Stimulated activated naive CD8-positive, alpha-beta T cell treated with anti-CD3 and anti-CD28 coated beads, Interleukin-15, Interleukin-2, amounts not matched to agents 100 ng/mL and 50 ng/mL, for 24 hours (primary cell): ENCODE results near the gene EIPR1.

Source experiments
- H3K27ac Mint-ChIP-seq: one replicate; pipeline ENCODE4 v1.8.0; 2021; ENCODE audit warnings: mild to moderate bottlenecking, mixed read lengths
- H3K27me3 Mint-ChIP-seq: one replicate; pipeline ENCODE4 v1.8.0; 2021; ENCODE audit warnings: mixed read lengths
- H3K36me3 Mint-ChIP-seq: one replicate; pipeline ENCODE4 v1.8.0; 2021; ENCODE audit warnings: low read depth, mixed read lengths
- H3K4me1 Mint-ChIP-seq: one replicate; pipeline ENCODE4 v1.8.0; 2021; ENCODE audit warnings: low read depth, mixed read lengths
- H3K4me3 Mint-ChIP-seq: one replicate; pipeline ENCODE4 v1.8.0; 2021; ENCODE audit warnings: mild to moderate bottlenecking, mixed read lengths
- H3K9me3 Mint-ChIP-seq: one replicate; pipeline ENCODE4 v1.8.0; 2021; ENCODE audit warnings: mixed read lengths

EIPR1 gene

DNA sequence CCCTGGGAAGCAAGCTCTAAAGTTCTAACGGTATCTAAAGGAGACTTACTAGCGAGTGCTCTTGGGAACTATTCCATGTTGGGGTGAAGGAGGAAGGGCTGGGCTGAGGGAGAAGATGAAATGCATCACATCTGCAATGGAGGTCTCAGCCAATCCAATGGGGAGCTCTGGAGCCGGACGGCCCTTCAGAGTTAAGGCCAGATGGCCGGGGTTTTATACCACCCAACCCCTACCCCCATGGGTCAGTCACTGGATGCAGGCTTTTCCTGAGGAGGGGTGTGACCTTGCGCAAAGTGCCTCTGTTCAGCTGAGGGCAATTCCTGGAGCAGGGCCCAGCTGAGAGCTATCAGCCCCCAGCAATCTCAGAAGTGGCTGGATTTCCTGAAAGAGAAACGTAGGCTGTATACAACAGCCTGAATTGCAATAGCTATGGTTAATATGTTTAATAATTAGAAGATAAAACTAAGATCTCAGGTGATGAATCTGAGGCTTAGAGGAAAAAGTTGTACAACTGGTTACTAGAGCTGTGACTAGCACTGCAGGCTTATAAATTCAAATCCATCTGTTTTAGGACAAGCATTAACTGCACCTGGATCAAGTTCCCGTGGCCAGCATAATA lies 21.6 kb downstream of the EIPR1 start:
- H3K36me3 Mint-ChIP-seq: peaks cover 42% of the 10 kb centered on the region
- no peaks in the 10 kb centered on the region for H3K27me3 Mint-ChIP-seq
- no peak overlapping the region for H3K27ac Mint-ChIP-seq
- H3K9me3 Mint-ChIP-seq: peaks cover 4% of the 10 kb centered on the region
- peaks cover 10% of the 10 kb centered on the region for H3K4me1 Mint-ChIP-seq
- H3K4me3 Mint-ChIP-seq: no peak overlapping the region

DNA sequence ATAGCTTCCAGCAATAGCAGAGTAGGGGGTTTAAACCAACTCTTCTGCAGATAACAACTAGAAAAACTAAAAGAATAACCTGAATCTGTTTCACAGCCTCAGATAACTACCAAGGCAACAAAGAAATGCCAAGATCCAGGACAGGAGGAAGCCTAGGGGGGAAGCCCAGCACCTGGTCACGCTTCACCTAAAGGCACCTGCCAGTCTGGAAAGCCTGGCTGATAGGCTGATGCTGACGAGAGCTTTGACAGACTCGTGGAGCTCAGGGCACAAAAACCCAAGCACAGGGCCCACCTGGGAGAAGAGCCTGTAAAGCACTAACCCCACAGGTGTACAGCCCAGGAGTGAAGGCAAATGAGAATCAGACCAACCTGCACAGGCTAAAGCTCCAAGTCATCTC lies 22.6 kb downstream of the EIPR1 start:
- Mint-ChIP-seq H3K9me3 (peaks cover 12% of the 10 kb centered on the region), H3K27me3 (no peaks in the 10 kb centered on the region), H3K4me3 (no peak overlapping the region), H3K27ac (no peak overlapping the region), H3K4me1 (peaks cover 10% of the 10 kb centered on the region), H3K36me3 (peaks cover 53% of the 10 kb centered on the region)

DNA sequence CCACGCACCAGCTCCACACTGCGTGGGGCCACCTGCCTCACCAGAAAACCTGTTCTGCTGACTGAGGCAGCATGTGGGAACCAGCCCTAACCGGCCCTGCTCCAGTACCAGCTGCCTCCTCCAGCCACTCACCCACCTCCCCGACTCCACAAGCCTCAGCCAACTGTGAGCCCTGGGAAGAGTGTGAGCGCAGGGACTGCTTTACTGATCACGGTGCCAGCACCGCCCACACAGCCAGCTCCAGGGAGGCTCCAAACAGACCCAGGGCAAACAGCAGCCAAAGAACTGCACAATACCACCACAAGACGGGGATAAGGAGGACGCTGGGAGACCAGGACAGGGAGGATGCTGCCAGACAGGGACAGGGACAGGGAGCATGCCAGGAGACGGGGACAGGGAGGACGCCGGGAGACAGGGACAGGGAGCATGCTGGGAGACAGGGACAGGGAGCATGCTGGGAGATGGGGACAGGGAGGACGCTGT lies 28.4 kb downstream of the EIPR1 start:
- Mint-ChIP-seq H3K36me3 (peaks cover 71% of the 10 kb centered on the region), H3K27ac (no peak overlapping the region), H3K27me3 (no peaks in the 10 kb centered on the region)

DNA sequence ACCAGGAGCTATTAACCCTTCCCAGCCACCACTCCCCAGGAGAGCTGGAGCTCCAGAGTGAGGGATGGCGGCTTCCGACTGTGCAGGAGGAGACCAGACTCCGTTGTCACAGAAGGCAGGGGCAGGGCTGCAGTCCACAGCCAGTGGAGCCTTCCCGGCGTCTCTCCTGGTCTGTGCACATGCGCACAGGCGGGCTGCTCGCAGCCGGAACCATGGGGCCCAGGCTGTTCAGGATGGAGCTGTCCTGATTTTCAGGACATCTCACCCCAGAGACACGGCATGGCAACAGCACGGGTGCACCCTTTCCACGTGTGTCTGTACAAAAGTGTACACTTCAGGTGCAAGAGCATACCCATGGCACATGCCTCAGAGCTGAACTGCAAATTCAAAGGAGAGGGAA lies 28.9 kb downstream of the EIPR1 start:
- peaks cover 66% of the 10 kb centered on the region for H3K36me3 Mint-ChIP-seq
- H3K4me1 Mint-ChIP-seq: no peaks in the 10 kb centered on the region
- peaks cover 12% of the 10 kb centered on the region for H3K9me3 Mint-ChIP-seq
- no peak overlapping the region for H3K4me3 Mint-ChIP-seq
- H3K27me3 Mint-ChIP-seq: no peaks in the 10 kb centered on the region
- H3K27ac Mint-ChIP-seq: no peak overlapping the region

More for the DNA sequence above, 28.4 kb downstream of the EIPR1 start:
- peaks cover 12% of the 10 kb centered on the region for H3K9me3 Mint-ChIP-seq
- no peak overlapping the region for H3K4me3 Mint-ChIP-seq
- no peaks in the 10 kb centered on the region for H3K4me1 Mint-ChIP-seq

- Mint-ChIP-seq H3K27me3 (no peaks in the 10 kb centered on the region), H3K4me3 (no peak overlapping the region), H3K4me1 (no peaks in the 10 kb centered on the region), H3K9me3 (peaks cover 6% of the 10 kb centered on the region), H3K27ac (no peak overlapping the region), H3K36me3 (peaks cover 46% of the 10 kb centered on the region)
Observed at GRCh38 chr2:3345621-3346020, 32.0 kb downstream of the EIPR1 start.

GRCh38 chr2:3344897-3345296 lies 32.7 kb downstream of the EIPR1 start:
- no peaks in the 10 kb centered on the region for H3K27me3 Mint-ChIP-seq
- H3K4me3 Mint-ChIP-seq: no peak overlapping the region
- no peaks in the 10 kb centered on the region for H3K4me1 Mint-ChIP-seq
- no peak overlapping the region for H3K27ac Mint-ChIP-seq
- peaks cover 43% of the 10 kb centered on the region for H3K36me3 Mint-ChIP-seq
- H3K9me3 Mint-ChIP-seq: no peaks in the 10 kb centered on the region

GRCh38 chr2:3343012-3343411 lies 34.6 kb downstream of the EIPR1 start:
- H3K4me3 Mint-ChIP-seq: no peak overlapping the region
- H3K36me3 Mint-ChIP-seq: peaks cover 36% of the 10 kb centered on the region
- H3K27ac Mint-ChIP-seq: no peak overlapping the region
- H3K27me3 Mint-ChIP-seq: no peaks in the 10 kb centered on the region
- no peaks in the 10 kb centered on the region for H3K4me1 Mint-ChIP-seq
- H3K9me3 Mint-ChIP-seq: no peaks in the 10 kb centered on the region

- Mint-ChIP-seq H3K4me1 (no peaks in the 10 kb centered on the region), H3K27me3 (no peaks in the 10 kb centered on the region), H3K36me3 (peaks cover 35% of the 10 kb centered on the region), H3K9me3 (no peaks in the 10 kb centered on the region), H3K4me3 (no peak overlapping the region), H3K27ac (no peak overlapping the region)
Observed at GRCh38 chr2:3342324-3342723, 35.3 kb downstream of the EIPR1 start.

DNA sequence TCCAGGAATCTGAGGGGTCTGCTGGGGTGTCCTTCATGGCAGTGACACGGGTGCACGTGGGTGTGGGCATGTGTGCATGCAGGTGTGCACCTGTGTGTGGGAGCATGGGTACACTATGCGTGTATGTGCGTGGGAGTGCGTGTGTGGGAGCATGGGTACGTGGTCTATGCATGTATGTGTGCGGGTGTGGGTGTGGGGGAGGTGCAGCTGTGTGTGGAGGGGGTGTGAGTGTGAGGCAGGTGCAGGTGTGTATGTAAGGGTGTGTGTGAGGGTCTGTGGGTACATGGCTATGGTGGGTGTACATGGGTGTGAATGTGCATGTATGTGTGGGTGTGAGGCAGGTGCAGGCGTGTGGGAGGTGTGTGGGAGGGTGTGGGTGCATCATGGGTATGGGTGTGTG lies 36.3 kb downstream of the EIPR1 start:
- H3K4me1 Mint-ChIP-seq: no peaks in the 10 kb centered on the region
- H3K9me3 Mint-ChIP-seq: no peaks in the 10 kb centered on the region
- H3K36me3 Mint-ChIP-seq: peaks cover 25% of the 10 kb centered on the region
- no peaks in the 10 kb centered on the region for H3K27me3 Mint-ChIP-seq
- no peak overlapping the region for H3K4me3 Mint-ChIP-seq
- H3K27ac Mint-ChIP-seq: no peak overlapping the region

GRCh38 chr2:3340144-3340543 lies 37.5 kb downstream of the EIPR1 start:
- H3K4me3 Mint-ChIP-seq: no peak overlapping the region
- H3K36me3 Mint-ChIP-seq: peaks cover 31% of the 10 kb centered on the region
- no peaks in the 10 kb centered on the region for H3K4me1 Mint-ChIP-seq
- no peak overlapping the region for H3K27ac Mint-ChIP-seq
- H3K27me3 Mint-ChIP-seq: no peaks in the 10 kb centered on the region
- no peaks in the 10 kb centered on the region for H3K9me3 Mint-ChIP-seq

DNA sequence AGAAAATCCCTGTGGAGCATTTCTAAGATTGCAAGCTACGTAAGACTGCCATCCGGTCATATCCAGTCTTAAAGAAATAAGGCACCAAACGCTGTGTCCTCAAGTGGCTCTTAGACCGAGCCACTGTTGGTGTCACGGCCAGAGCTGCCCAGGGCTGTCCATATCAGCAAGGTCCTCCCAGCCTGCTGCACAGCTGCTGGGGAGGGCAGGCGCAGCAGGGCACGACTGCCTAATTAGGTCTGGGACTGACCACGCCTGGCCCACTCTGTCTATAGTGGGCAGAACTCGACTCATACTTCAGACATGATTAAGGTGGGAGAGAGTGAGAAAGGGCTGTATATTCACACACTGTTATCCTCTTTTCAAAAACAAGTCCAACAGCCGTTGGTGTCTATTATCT lies 39.3 kb downstream of the EIPR1 start:
- no peaks in the 10 kb centered on the region for H3K27me3 Mint-ChIP-seq
- peaks cover 47% of the 10 kb centered on the region for H3K36me3 Mint-ChIP-seq
- H3K27ac Mint-ChIP-seq: no peak overlapping the region
- no peaks in the 10 kb centered on the region for H3K4me1 Mint-ChIP-seq
- H3K4me3 Mint-ChIP-seq: no peak overlapping the region
- no peaks in the 10 kb centered on the region for H3K9me3 Mint-ChIP-seq

GRCh38 chr2:3336844-3337243 lies 40.8 kb downstream of the EIPR1 start:
- Mint-ChIP-seq H3K4me3 (no peak overlapping the region), H3K36me3 (peaks cover 62% of the 10 kb centered on the region), H3K27me3 (no peaks in the 10 kb centered on the region), H3K9me3 (no peaks in the 10 kb centered on the region), H3K4me1 (no peaks in the 10 kb centered on the region), H3K27ac (no peak overlapping the region)

DNA sequence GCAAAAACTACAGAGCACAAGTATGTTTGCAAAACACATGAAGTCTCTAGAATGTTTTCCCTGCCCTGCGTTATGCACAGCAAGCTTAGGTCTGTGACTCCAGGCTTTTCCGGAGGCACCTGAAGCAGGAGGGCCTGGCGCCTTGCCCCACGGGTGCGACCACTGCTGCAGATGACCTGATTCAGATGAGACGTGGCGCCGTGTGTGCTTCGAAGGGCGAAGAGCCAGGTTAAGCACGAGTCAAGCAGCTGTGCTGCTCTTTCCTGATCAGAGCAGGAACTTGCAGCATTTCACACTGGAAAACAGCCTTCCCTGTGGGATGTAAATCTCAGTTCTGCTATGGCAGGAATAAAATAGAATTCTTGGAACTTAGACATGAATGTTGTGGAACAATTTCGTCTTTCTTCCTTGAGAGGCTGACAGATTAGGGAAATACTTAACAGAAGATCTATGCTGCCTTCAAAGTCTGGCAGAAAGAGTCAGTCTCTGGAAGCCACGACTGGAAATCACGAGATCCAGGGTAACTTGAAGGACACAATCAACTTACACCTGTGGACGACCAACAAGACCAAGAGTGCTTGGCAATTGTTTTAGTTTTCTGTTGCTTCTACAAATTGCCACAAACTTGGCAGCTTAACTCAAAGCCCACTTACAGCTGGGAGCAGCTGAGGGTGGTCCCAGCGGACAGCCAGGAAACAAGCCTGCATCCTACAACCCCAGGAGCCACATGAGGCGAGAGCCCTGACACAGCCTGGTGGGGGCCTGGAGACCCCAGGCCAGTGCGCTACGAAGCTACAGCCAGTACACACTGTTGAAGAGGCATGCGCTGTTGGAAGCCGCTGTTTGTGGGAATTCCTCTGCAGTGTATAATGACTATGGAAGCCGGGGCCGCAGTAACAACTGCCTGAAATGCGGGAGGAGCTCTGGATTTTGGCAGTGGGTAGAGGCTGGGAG lies 42.9 kb downstream of the EIPR1 start:
- H3K27ac Mint-ChIP-seq: no peak overlapping the region
- no peaks in the 10 kb centered on the region for H3K27me3 Mint-ChIP-seq
- no peaks in the 10 kb centered on the region for H3K4me1 Mint-ChIP-seq
- peaks cover 63% of the 10 kb centered on the region for H3K36me3 Mint-ChIP-seq
- H3K4me3 Mint-ChIP-seq: no peak overlapping the region
- H3K9me3 Mint-ChIP-seq: no peaks in the 10 kb centered on the region

DNA sequence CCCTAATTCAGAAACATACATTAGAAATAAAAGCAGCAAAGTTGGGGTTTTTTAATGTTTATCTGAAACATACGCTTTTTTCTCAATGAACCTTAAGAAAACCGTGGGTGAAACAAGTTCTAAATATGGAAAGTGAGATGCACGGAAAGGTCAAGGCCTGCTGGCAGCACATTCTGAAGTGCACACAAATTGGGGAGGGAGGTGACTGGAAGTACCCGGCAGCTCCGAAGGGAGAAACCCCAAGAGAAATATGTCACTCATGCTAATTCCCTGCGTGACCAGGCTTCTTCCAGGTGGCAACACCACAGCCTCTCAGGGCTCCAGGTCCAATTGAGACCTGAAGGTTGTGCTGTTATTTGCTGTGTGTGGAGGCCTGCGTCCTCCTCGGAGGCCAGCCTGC lies 45.5 kb downstream of the EIPR1 start:
- Mint-ChIP-seq H3K36me3 (peaks cover 58% of the 10 kb centered on the region), H3K4me3 (no peak overlapping the region), H3K27ac (no peak overlapping the region), H3K27me3 (no peaks in the 10 kb centered on the region), H3K4me1 (no peaks in the 10 kb centered on the region), H3K9me3 (no peaks in the 10 kb centered on the region)

DNA sequence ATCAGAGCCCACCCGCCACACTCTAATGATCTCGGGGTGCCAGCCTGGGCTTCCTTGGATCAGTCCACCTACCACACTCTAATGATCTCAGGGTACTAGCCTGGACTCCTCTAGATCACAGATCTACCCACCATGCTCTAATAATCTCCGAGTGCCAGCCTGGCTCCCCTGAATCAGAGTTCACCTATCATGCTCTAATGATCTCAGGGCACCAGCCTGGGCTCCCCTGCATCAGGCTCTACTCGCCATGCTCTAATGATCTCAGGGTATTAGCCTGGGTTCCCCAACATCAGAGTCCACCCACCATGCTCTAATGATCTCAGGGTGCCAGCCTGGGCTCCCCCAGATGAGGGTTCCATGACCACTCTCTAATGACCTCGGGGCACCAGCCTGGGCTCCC lies 48.1 kb downstream of the EIPR1 start:
- peaks cover 49% of the 10 kb centered on the region for H3K36me3 Mint-ChIP-seq
- no peaks in the 10 kb centered on the region for H3K9me3 Mint-ChIP-seq
- H3K27me3 Mint-ChIP-seq: no peaks in the 10 kb centered on the region
- no peak overlapping the region for H3K4me3 Mint-ChIP-seq
- H3K4me1 Mint-ChIP-seq: no peaks in the 10 kb centered on the region
- H3K27ac Mint-ChIP-seq: peak overlapping the region; percentile 48
